Amniotic epithelial cell (primary cell): ENCODE data around the gene ASB11.

Experiments
- DNase-seq: peaks from one replicate; pipeline ENCODE4 v3.0.0-alpha.2; 2010; ENCODE audit warnings: low read depth

ASB11 gene

GRCh38 chrX:15315509-15315908 lies at the start of gene ASB11:
TSS of gene ASB11 (minus strand) at chrX:15315640. CDS start at chrX:15315605, 35 bp downstream.
- no peak for DNase-seq

- no peak for DNase-seq
These were observed 44.3 kb upstream of the ASB11 start for GRCh38 chrX:15359701-15360100.

- no peak for DNase-seq
These were observed 43.1 kb upstream of the ASB11 start for GRCh38 chrX:15358533-15358932.

- peak; percentile 76 for DNase-seq
These were observed 41.0 kb upstream of the ASB11 start for GRCh38 chrX:15356444-15356843.

GRCh38 chrX:15350329-15350996 lies 35.0 kb upstream of the ASB11 start:
- DNase-seq = no peak

GRCh38 chrX:15349046-15349445 lies 33.6 kb upstream of the ASB11 start:
- peak; percentile 58 for DNase-seq

GRCh38 chrX:15345976-15346375 lies 30.5 kb upstream of the ASB11 start:
- DNase-seq = no peak

GRCh38 chrX:15344106-15344505 lies 28.7 kb upstream of the ASB11 start:
- DNase-seq = no peak

GRCh38 chrX:15343075-15343476 lies 27.6 kb upstream of the ASB11 start:
- DNase-seq = peak; percentile 88

GRCh38 chrX:15340867-15341266 lies 25.4 kb upstream of the ASB11 start:
- DNase-seq = no peak

- DNase-seq = peak; percentile 47
These were observed 20.6 kb upstream of the ASB11 start for GRCh38 chrX:15336023-15336413.

GRCh38 chrX:15335135-15336022 lies 19.9 kb upstream of the ASB11 start, which contains the start of gene PIGA:
TSS of gene PIGA (minus strand) at chrX:15335523. CDS start at chrX:15331930, 3,593 bp downstream.
- DNase-seq = peak; percentile 95

- DNase-seq = no peak
These were observed 19.1 kb upstream of the ASB11 start for GRCh38 chrX:15334561-15334960.

- no peak for DNase-seq
These were observed 13.4 kb upstream of the ASB11 start for GRCh38 chrX:15328821-15329220.

GRCh38 chrX:15328131-15328530 lies 12.7 kb upstream of the ASB11 start:
- no peak for DNase-seq

GRCh38 chrX:15322472-15322871 lies 7.0 kb upstream of the ASB11 start:
- no peak for DNase-seq

GRCh38 chrX:15322072-15322471 lies 6.6 kb upstream of the ASB11 start:
- peak; percentile 19 for DNase-seq

- no peak for DNase-seq
These were observed 6.0 kb upstream of the ASB11 start for GRCh38 chrX:15321447-15321846.

GRCh38 chrX:15320297-15320696 lies 4.9 kb upstream of the ASB11 start:
- no peak for DNase-seq

GRCh38 chrX:15319075-15319474 lies 3.6 kb upstream of the ASB11 start:
- DNase-seq = no peak

- no peak for DNase-seq
These were observed 968 bp downstream of the ASB11 start for GRCh38 chrX:15314472-15314871.

GRCh38 chrX:15311119-15311518 lies 4.3 kb downstream of the ASB11 start:
- DNase-seq = no peak

- no peak for DNase-seq
These were observed 5.3 kb downstream of the ASB11 start for GRCh38 chrX:15310117-15310516.
